ENCODE results near the gene PLD3.

DNA sequence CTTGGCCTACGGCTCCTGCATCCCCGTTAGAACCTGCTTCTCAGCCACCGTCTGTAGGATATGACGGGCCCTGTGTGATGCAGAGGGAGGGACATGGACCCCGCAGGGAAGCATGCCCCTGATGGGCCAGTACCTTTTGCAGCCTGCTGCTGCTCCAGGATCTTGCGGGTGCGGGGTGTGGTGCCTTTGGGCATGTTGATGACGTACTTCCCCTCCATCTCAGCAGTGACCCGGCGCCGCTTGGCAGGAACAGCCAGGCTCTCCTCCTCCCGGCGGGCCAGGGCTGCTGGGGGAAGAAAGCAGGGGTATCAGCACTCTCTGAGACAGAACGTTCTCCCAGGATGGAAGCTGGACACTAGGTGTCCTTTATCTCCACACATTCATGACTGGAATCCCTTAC lies 22.3 kb upstream of the PLD3 start:
- TF ChIP-seq, protein P1, sequence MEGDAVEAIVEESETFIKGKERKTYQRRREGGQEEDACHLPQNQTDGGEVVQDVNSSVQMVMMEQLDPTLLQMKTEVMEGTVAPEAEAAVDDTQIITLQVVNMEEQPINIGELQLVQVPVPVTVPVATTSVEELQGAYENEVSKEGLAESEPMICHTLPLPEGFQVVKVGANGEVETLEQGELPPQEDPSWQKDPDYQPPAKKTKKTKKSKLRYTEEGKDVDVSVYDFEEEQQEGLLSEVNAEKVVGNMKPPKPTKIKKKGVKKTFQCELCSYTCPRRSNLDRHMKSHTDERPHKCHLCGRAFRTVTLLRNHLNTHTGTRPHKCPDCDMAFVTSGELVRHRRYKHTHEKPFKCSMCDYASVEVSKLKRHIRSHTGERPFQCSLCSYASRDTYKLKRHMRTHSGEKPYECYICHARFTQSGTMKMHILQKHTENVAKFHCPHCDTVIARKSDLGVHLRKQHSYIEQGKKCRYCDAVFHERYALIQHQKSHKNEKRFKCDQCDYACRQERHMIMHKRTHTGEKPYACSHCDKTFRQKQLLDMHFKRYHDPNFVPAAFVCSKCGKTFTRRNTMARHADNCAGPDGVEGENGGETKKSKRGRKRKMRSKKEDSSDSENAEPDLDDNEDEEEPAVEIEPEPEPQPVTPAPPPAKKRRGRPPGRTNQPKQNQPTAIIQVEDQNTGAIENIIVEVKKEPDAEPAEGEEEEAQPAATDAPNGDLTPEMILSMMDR (optimal IDR thresholded peaks at IDR 0.05 in 1 of 3, IDR thresholded peaks at IDR 0.05 in 1 of 3, conservative IDR thresholded peaks at IDR 0.05 in 1 of 3; ENCODE audit: extremely low read depth in 1 of 3, insufficient read depth in 2 of 3, low read length in 3 of 3) = no peak
- no peak for TF ChIP-seq EZH2 (IDR thresholded peaks at IDR 0.05; ENCODE audit: low read length)
